HG03025 (cell line): ENCODE results near the gene COL23A1.

Experiments
- ATAC-seq: cut with Tn5 transposase; IDR thresholded peaks from one replicate; pipeline ENCODE4 v1.9.1; 2021; ENCODE audit warnings: mild to moderate bottlenecking, moderate library complexity; ENCODE audit not compliant: unreplicated experiment, low FRiP score

The COL23A1 gene

DNA sequence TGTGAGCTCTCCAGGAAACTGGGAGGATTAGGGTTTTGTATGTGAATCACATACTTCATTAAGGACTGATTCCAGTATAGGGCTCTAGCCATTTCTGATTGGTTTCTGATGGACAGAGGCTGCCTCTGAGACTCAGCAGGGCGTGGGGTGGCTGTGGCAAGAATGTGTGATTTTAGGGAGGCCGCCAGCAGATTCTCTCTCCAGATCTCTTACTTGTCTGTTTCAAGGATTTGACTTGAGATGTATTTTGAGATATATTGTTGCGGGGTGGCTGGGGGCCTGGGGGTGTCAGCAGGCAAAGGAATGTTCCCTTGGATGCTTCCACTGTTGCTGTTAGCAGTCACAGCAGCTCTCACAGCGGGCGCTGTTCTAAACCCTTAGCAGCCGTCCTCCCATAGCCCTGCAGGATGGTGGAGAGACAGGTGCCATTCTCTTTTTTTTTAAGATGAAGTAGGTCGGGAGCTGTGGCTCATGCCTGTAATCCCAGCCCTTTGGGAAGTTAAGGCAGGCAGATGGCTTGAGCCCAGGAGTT, 393.8 kb downstream of the COL23A1 start:
- no peak for ATAC-seq

DNA sequence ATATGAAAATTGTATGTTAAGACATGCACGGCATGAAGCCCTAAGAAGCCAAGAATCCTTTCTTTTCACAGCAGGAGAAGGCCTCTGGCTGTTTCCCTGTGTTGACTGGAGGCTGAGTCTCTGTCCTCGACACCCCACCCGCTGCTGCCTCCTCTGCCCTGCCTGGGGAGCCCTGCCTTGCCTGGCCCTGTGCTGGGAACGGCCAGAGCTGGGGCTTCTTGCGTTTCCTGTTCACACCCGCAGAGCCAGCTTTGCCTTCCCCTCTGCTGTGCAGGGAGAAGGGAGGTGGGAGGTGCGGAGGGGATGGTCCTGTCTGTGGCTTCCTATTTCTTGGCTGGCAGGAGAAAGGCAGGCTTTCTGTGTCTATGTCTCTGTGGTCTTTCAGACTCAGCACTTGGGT, 396.2 kb downstream of the COL23A1 start:
- ATAC-seq, result no peak

DNA sequence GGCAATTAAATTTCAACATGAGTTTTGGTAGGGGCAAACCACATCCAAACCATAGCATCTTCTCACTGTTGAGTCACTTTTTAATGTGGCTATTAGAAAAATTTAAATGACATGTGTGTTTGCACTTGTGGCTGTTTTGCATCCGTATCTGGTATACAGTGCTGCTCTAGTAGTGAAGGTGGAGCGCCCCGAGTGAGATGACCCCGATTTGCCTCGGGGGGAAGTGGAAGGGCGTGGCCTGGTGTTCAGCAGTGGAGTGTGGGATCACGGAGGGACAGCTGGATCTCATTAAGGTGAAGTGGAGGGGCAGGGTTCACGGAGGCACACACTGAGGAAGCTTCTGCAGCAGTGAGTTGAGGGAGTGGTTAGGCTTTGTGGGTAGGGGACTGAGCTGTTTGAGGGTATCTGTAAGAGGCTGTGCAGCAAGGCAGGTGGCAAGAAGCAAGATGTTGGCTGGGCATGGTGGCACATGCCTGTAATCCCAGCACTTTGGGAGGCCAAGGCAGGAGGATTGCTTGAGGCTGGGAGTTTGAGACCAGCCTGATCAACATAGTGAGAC, 396.9 kb downstream of the COL23A1 start:
- ATAC-seq, result no peak

DNA sequence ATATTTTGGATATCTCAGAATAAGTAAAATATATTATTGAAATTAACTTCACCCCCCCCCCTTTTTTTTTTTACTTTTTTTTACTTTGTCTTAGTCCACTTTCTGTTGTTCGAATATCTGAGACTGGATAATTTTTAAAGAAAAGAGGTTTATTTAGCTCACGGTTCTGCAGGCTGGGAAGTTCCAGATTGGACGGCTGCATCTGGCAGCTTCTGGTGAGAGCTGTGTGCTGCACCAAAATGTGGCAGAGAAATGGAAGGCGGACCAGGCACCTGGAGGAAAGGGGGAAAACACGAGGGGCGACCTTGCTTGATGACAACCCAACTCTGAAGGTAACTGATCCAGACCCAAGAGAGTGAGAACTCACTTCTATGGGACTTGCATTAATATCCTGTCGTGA, 397.4 kb downstream of the COL23A1 start:
- ATAC-seq, result no peak

DNA sequence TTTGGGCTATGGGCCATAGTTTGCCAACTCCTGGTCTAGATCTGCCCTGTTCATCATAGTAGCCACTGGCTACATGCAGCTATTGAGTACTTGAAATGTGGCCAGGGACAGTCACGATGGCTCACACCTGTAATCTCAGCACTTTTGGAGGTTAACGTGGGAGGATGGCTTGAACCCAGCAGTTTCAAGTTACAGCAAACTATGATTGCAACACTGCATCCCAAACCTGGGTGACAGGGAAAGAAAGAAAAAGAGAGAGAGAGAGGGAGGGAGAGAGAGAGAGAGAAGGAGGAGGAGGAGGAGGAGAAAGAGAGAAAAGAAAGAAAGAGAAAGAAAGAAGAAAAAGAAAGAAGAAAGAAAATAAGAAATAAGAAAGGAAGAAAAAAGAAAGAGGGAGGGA, 397.9 kb downstream of the COL23A1 start:
- no peak for ATAC-seq

DNA sequence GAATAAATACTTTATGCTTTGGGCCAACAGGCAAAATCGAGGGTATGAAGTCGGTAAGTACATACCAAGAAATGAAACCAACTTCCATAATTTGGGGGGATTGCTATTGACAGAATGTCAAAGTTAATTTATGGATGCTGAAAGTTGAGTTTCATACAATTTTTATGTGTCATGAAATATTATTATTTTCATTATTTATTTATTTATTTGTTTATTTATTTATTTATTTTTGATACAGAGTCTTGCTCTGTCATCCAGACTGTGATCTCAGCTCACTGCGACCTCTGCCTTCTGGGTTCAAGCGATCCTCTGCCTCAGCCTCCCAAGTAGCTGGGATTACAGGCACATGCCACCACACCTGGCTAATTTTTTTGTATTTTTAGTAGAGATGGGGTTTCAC, 398.5 kb downstream of the COL23A1 start:
- no peak for ATAC-seq

DNA sequence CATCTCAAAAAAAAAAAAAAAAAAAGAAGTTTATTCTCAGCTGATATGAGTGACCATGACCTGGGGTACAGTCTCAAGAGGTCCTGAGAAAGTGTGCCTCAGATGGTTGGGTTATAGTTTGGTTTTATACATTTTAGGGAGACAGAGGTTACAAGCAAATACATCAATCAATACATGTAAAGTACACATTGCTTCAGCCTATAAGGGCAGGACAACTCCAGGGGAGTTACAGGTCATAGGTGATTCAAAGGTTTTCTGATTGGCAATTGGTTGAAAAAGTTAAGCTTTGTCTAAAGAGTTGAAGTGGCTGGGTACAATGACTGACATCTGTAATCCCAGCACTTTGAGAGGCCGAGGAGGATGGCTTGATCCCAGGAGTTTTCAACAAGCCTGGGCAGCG, 400.8 kb downstream of the COL23A1 start:
- no peak for ATAC-seq
